Measurements from ENCODE around the gene RALGPS1.
"Not testable (repeated sequence)": the region's sequence is repeated elsewhere in the genome, so short reads cannot be mapped to it uniquely, and the experiment has no call there.

RALGPS1 gene

GRCh38 chr9:127165116-127165515, 250.5 kb downstream of the RALGPS1 start:
- no peaks in the 10 kb centered on the region for H3K27me3 ChIP-seq (ENCODE audit: control insufficient read depth, insufficient read depth, low read length)
- peaks cover 21% of the 10 kb centered on the region for H3K4me1 ChIP-seq (ENCODE audit: control insufficient read depth, insufficient read depth, low read length)
- H3K9ac ChIP-seq (ENCODE audit: low read depth, low read length) = no peak overlapping the region
- no peaks in the 10 kb centered on the region for H3K36me3 ChIP-seq (ENCODE audit: insufficient read depth, low read length)
- H3K4me2 ChIP-seq (ENCODE audit: low read length) = no peak overlapping the region
- H3K9me3 ChIP-seq (replicated peaks; ENCODE audit: low read length) = no peaks in the 10 kb centered on the region
- H3K4me3 ChIP-seq (ENCODE audit: low read length) = no peak overlapping the region

- Histone ChIP-seq H3K36me3 (ENCODE audit: insufficient read depth, low read length) (no peaks in the 10 kb centered on the region), H3K4me2 (ENCODE audit: low read length) (no peak overlapping the region), H3K4me1 (ENCODE audit: control insufficient read depth, insufficient read depth, low read length) (peaks cover 21% of the 10 kb centered on the region), H3K27me3 (ENCODE audit: control insufficient read depth, insufficient read depth, low read length) (no peaks in the 10 kb centered on the region), H3K9ac (ENCODE audit: low read depth, low read length) (no peak overlapping the region), H3K9me3 (replicated peaks; ENCODE audit: low read length) (no peaks in the 10 kb centered on the region), H3K4me3 (ENCODE audit: low read length) (no peak overlapping the region)
Measured at GRCh38 chr9:127166111-127166510, 251.5 kb downstream of the RALGPS1 start.

GRCh38 chr9:127166651-127167524, 252.3 kb downstream of the RALGPS1 start:
- Histone ChIP-seq H3K4me1 (ENCODE audit: control insufficient read depth, insufficient read depth, low read length) (peaks cover 21% of the 10 kb centered on the region), H3K36me3 (ENCODE audit: insufficient read depth, low read length) (no peaks in the 10 kb centered on the region), H3K4me3 (ENCODE audit: low read length) (no peak overlapping the region), H3K9me3 (replicated peaks; ENCODE audit: low read length) (no peaks in the 10 kb centered on the region), H3K4me2 (ENCODE audit: low read length) (no peak overlapping the region), H3K27me3 (ENCODE audit: control insufficient read depth, insufficient read depth, low read length) (no peaks in the 10 kb centered on the region), H3K9ac (ENCODE audit: low read depth, low read length) (no peak overlapping the region)

DNA sequence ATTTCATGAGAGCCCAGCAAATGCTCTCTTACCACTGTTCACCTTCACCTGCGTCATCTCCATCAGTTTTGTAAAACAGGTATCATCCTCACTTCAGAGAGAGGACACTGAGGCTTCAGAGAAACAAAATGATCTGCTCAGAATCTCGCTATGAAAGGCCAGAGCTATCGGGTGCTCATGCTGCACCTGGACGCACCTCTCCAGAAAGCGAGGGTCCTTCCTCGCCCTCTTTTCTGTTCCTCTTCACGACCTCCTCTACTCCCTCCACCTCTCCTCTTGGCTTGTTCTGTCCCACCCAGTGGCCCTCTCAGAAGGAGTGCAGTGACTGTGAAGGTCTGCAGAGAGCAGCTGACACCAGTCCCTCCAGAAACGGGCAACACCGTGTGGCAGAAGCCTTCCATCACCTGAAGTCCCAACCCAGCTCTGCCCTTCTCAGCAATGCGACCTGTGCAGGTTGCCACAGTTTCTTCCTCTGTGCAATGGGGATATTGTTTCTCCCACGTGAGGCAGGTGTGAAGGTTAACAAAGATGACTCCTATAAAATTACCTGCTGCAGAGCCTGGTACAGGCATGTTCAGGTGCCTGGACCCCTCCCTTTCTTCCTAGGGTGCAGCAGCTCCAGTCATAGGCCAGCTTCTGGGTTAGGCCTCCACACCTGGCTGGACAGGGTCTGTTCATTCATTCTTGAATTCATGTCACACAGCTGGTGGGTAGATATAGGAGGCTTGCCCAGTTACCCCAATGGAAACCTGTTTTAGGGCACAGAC, 253.2 kb downstream of the RALGPS1 start:
- H3K27me3 ChIP-seq (ENCODE audit: control insufficient read depth, insufficient read depth, low read length) = peaks cover under 1% of the 10 kb centered on the region

DNA sequence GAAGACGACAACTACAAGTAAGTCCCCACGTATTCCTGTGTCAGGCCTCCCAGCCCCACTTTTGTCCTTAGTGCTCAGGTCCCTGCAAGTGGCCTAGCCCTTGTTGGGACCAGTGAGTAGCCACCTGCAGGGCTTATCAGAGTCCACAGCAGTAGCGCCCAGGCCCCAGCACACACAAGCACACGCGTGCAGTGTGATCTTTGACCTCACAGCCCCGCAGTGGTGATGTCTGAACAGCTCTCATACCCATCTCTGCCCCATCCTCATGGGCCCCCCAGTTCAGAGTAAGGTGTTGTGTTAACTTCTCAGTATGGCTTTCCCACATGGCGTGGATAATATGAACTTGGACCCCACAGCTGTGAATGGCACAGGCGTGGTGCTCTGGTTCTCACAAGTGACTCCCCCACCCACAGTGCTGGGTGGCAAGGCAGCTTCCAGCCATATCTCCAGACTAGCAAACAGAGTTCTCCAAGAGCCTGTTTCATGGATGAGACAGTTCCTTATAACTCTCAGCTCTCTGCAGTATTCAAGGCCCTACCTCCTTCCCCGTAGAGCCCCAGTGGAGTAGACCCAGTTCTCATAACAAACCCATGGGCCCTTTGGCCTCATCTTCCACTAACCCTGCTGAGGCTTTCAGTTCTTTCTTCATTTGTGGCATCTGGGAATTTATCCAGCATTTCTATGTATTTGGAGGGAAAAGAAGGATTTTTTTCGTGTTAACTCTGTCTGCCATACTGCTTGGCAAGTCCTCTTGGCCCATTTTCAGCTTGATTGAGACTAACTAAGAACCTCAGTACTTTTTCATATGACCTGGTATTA, 254.4 kb downstream of the RALGPS1 start:
- Histone ChIP-seq H3K4me2 (ENCODE audit: low read length) (no peak overlapping the region), H3K27me3 (ENCODE audit: control insufficient read depth, insufficient read depth, low read length) (peaks cover 5% of the 10 kb centered on the region), H3K9me3 (replicated peaks; ENCODE audit: low read length) (no peaks in the 10 kb centered on the region), H3K9ac (ENCODE audit: low read depth, low read length) (no peak overlapping the region), H3K4me1 (ENCODE audit: control insufficient read depth, insufficient read depth, low read length) (peaks cover 10% of the 10 kb centered on the region), H3K36me3 (ENCODE audit: insufficient read depth, low read length) (no peaks in the 10 kb centered on the region), H3K4me3 (ENCODE audit: low read length) (no peak overlapping the region)

More for the DNA sequence above, 253.2 kb downstream of the RALGPS1 start:
- H3K36me3 ChIP-seq (ENCODE audit: insufficient read depth, low read length) = no peaks in the 10 kb centered on the region
- H3K4me1 ChIP-seq (ENCODE audit: control insufficient read depth, insufficient read depth, low read length) = peaks cover 20% of the 10 kb centered on the region
- H3K4me2 ChIP-seq (ENCODE audit: low read length) = no peak overlapping the region
- no peaks in the 10 kb centered on the region for H3K9me3 ChIP-seq (replicated peaks; ENCODE audit: low read length)
- H3K4me3 ChIP-seq (ENCODE audit: low read length) = no peak overlapping the region
- H3K9ac ChIP-seq (ENCODE audit: low read depth, low read length) = no peak overlapping the region

- Histone ChIP-seq H3K36me3 (ENCODE audit: insufficient read depth, low read length) (no peaks in the 10 kb centered on the region), H3K9me3 (replicated peaks; ENCODE audit: low read length) (no peaks in the 10 kb centered on the region), H3K4me3 (ENCODE audit: low read length) (no peak overlapping the region), H3K9ac (ENCODE audit: low read depth, low read length) (no peak overlapping the region), H3K27me3 (ENCODE audit: control insufficient read depth, insufficient read depth, low read length) (peaks cover 5% of the 10 kb centered on the region), H3K4me2 (ENCODE audit: low read length) (no peak overlapping the region), H3K4me1 (ENCODE audit: control insufficient read depth, insufficient read depth, low read length) (peaks cover 10% of the 10 kb centered on the region)
Measured at GRCh38 chr9:127169575-127169883, 254.9 kb downstream of the RALGPS1 start.

- Histone ChIP-seq H3K27me3 (ENCODE audit: control insufficient read depth, insufficient read depth, low read length) (peaks cover 5% of the 10 kb centered on the region), H3K4me2 (ENCODE audit: low read length) (no peak overlapping the region), H3K36me3 (ENCODE audit: insufficient read depth, low read length) (no peaks in the 10 kb centered on the region), H3K4me1 (ENCODE audit: control insufficient read depth, insufficient read depth, low read length) (peaks cover 10% of the 10 kb centered on the region), H3K9ac (ENCODE audit: low read depth, low read length) (no peak overlapping the region), H3K9me3 (replicated peaks; ENCODE audit: low read length) (no peaks in the 10 kb centered on the region), H3K4me3 (ENCODE audit: low read length) (no peak overlapping the region)
Measured at GRCh38 chr9:127170103-127170502, 255.5 kb downstream of the RALGPS1 start.

- H3K4me1 ChIP-seq (ENCODE audit: control insufficient read depth, insufficient read depth, low read length) = peaks cover 10% of the 10 kb centered on the region
- H3K4me2 ChIP-seq (ENCODE audit: low read length) = no peak overlapping the region
- no peaks in the 10 kb centered on the region for H3K36me3 ChIP-seq (ENCODE audit: insufficient read depth, low read length)
- no peak overlapping the region for H3K4me3 ChIP-seq (ENCODE audit: low read length)
- no peak overlapping the region for H3K9ac ChIP-seq (ENCODE audit: low read depth, low read length)
- peaks cover 5% of the 10 kb centered on the region for H3K27me3 ChIP-seq (ENCODE audit: control insufficient read depth, insufficient read depth, low read length)
- no peaks in the 10 kb centered on the region for H3K9me3 ChIP-seq (replicated peaks; ENCODE audit: low read length)
Measured at GRCh38 chr9:127170652-127171051, 256.1 kb downstream of the RALGPS1 start.

- H3K9ac ChIP-seq (ENCODE audit: low read depth, low read length); H3K9me3 ChIP-seq (replicated peaks; ENCODE audit: low read length); H3K4me2 ChIP-seq (ENCODE audit: low read length); H3K4me3 ChIP-seq (ENCODE audit: low read length); H3K36me3 ChIP-seq (ENCODE audit: insufficient read depth, low read length); H3K4me1 ChIP-seq (ENCODE audit: control insufficient read depth, insufficient read depth, low read length); H3K27me3 ChIP-seq (ENCODE audit: control insufficient read depth, insufficient read depth, low read length): not testable (repeated sequence)
Measured at GRCh38 chr9:127171348-127171747, 256.8 kb downstream of the RALGPS1 start.

DNA sequence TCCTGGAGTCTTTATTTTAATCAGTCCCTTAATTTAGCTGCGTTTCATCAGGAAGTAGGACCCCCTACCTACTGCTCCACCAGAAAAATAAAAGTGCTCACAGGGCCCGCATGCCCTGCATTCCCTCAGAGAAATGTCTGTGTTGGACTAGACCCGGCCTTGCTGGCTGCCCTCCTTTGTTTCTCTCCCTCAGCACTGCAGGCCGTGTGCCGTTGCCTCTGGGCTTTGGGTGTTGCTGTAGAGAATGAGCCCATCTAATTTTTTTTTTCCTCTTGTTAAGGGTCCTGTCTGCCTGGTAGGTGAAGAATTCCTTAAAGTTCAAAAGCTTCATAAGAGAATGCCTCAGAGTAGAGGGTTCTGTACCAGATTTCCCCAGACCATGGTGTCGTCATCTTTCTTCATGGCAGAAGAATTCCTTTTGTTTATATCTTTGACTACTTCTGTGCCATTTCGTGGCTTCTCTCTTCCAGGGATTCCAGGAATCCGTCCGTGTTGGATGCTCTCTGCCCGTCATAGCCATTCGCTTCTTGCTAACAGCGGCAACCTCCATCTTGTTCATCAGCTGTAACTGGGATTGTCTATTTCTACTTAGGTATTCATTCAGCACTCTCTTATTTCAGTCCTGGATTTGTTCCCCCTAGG, 257.6 kb downstream of the RALGPS1 start:
- Histone ChIP-seq H3K4me2 (ENCODE audit: low read length) (no peak overlapping the region), H3K9ac (ENCODE audit: low read depth, low read length) (no peak overlapping the region), H3K9me3 (replicated peaks; ENCODE audit: low read length) (no peaks in the 10 kb centered on the region), H3K4me3 (ENCODE audit: low read length) (no peak overlapping the region), H3K36me3 (ENCODE audit: insufficient read depth, low read length) (no peaks in the 10 kb centered on the region), H3K4me1 (ENCODE audit: control insufficient read depth, insufficient read depth, low read length) (no peaks in the 10 kb centered on the region), H3K27me3 (ENCODE audit: control insufficient read depth, insufficient read depth, low read length) (peaks cover 5% of the 10 kb centered on the region)

GRCh38 chr9:127173063-127173462, 258.5 kb downstream of the RALGPS1 start:
- Histone ChIP-seq H3K4me3 (ENCODE audit: low read length) (no peak overlapping the region), H3K9ac (ENCODE audit: low read depth, low read length) (no peak overlapping the region), H3K27me3 (ENCODE audit: control insufficient read depth, insufficient read depth, low read length) (peaks cover 5% of the 10 kb centered on the region), H3K4me2 (ENCODE audit: low read length) (no peak overlapping the region), H3K9me3 (replicated peaks; ENCODE audit: low read length) (no peaks in the 10 kb centered on the region), H3K36me3 (ENCODE audit: insufficient read depth, low read length) (no peaks in the 10 kb centered on the region), H3K4me1 (ENCODE audit: control insufficient read depth, insufficient read depth, low read length) (no peaks in the 10 kb centered on the region)
